Stomach (tissue), 9 donors: ENCODE results near the gene ARFGAP3. TPM values are rescaled to one million over a fixed set of nuclear protein-coding genes. Genes with fewer than 3 reads are reported as not detected.

Experiments
- DNase-seq, 2 donors: peaks; one replicate each; pipeline versions ENCODE4 v3.0.0 to v3.0.0-alpha.2; 2013 to 2019
- H3K27ac ChIP-seq, 5 donors: fragments of 200-600 bp in 4 of 5; sonication (generic) in 4 of 5; one replicate each; pipeline ENCODE4 v1.5.1; 2013 to 2019; ENCODE audit warnings: mild to moderate bottlenecking in 1 of 5, moderate library complexity in 1 of 5
- H3K27me3 ChIP-seq, 3 donors: fragments of 200-600 bp; sonication (generic); one replicate each; pipeline ENCODE4 v1.5.1; 2017 to 2019; ENCODE audit warnings: mixed run types in 1 of 3
- H3K36me3 ChIP-seq, 4 donors: fragments of 200-600 bp; sonication (generic); 1 replicate in 3 of 4; 2 replicates in 1 of 4; pipeline ENCODE4 v1.5.1; 2016 to 2019
- H3K4me1 ChIP-seq, 4 donors: fragments of 200-600 bp; sonication (generic); one replicate each; pipeline ENCODE4 v1.5.1; 2016 to 2019
- H3K4me3 ChIP-seq, 4 donors: fragments of 200-600 bp; sonication (generic) in 3 of 4; one replicate each; pipeline ENCODE4 v1.5.1; 2016 to 2019; ENCODE audit warnings: mild to moderate bottlenecking in 1 of 4
- H3K9me3 ChIP-seq, 4 donors: fragments of 200-600 bp; sonication (generic); one replicate each; pipeline ENCODE4 v1.5.1; 2016 to 2019
- EP300 ChIP-seq: sonication (generic); formaldehyde crosslinking; IDR thresholded peaks from one replicate; pipeline ENCODE4 v1.6.1; 2017; ENCODE audit warnings: antibody characterized with exemption
- POLR2A ChIP-seq, 4 donors: fragments of 450-650 bp; IDR thresholded peaks; one replicate each; pipeline ENCODE4 v1.6.1; 2016; ENCODE audit warnings: antibody characterized with exemption in 4 of 4, control low read depth in 2 of 4, mild to moderate bottlenecking in 1 of 4, moderate library complexity in 1 of 4
- POLR2AphosphoS5 ChIP-seq, 3 donors: sonication (generic); formaldehyde crosslinking; IDR thresholded peaks; one replicate each; pipeline ENCODE4 v1.6.1; 2016; ENCODE audit warnings: antibody characterized with exemption in 3 of 3
- WGBS, 5 donors: extraction: QIAGEN DNeasy Blood & Tissue Kit in 3 of 5; methylation state at CpG; one replicate each; pipeline versions ENCODE4 v1.1.5 to v1.1.7; 2013 to 2018; 5-methylcytosine and 5-hydroxymethylcytosine counted together
- intact Hi-C: fragments of 100-400 bp; cut with DNase I; formaldehyde crosslinking; loops from one replicate; pipeline ENCODE4 v1.15.1; 2023; ENCODE audit warnings: low total_unique reads
- polyA plus RNA-seq, 3 donors: library from polyadenylated mRNA; stranded (reverse); fragments of 200-250 nt; gene quantifications; one replicate each; pipeline ENCODE4 v1.2.3, GENCODE V29; 2013
- total RNA-seq, 5 donors: library from RNA; depleted of rRNA; stranded (reverse); fragments of >200 nt; gene quantifications; one replicate each; pipeline versions ENCODE4 v1.1.0 to v1.2.3, GENCODE V29; 2014 to 2016
- TF ChIP-seq, protein P1 (sequence below), 7 experiments: fragments of 450-650 bp in 4 of 7; fragments of 200-600 bp in 3 of 7; sonication (generic) in 3 of 7; IDR thresholded peaks; one replicate each; pipeline ENCODE4 v1.5.1; 2016 to 2019; ENCODE audit warnings: antibody characterized with exemption in 7 of 7, control low read depth in 2 of 7, mild to moderate bottlenecking in 1 of 7
- donor health status: healthy with polysubstance abuse.
- donor health status: Bipolar disorder and iron deficiency.
- donor health status: healthy.

Gene ARFGAP3
- total and polyA plus RNA-seq, 8 donors, result 4.6 to 77.5 (median 39.9) TPM

DNA sequence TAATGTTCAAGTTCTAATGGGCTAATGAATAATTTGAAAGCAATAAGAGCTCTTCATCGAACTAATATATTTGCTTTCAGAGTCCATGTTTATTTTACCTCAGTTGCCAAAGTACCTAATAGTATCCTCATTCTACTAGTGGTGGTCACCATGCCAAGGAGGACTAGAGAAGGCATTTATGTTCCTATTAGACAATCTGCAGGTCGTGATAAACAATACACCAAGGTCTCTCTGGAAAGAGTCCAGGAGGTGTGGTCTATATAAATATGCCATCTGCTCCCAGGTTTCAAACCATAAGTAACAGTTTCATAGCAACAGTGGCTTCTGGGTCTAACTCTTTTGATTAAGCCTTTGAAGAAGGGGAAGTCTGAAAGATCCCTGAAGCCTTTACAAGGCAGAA, 42.9 kb downstream of the ARFGAP3 start:
- intact Hi-C loops, result no loop called here
- Histone ChIP-seq H3K36me3 (peaks cover 19 to 78% (median 73%) of the 10 kb centered on the region in 4 donors), H3K4me1 (peaks cover 10 to 32% (median 13%) of the 10 kb centered on the region in 4 donors), H3K4me3 (no peak overlapping the region), H3K27ac (peak overlapping the region in 2 of 5 donors; percentile 3 to 40), H3K27me3 (no peaks in the 10 kb centered on the region), H3K9me3 (no peaks in the 10 kb centered on the region)
- peak in 1 of 2 donors; percentile 68 for DNase-seq
- WGBS, 5 donors, result 14 to 47% (median 24%) methylated on average over 2 of the region's 2 CpGs
- TF ChIP-seq EP300 (no peak), POLR2A (IDR thresholded peaks at IDR 0.05) (no peak), POLR2AphosphoS5 (IDR thresholded peaks at IDR 0.05) (no peak)
- TF ChIP-seq, protein P1, sequence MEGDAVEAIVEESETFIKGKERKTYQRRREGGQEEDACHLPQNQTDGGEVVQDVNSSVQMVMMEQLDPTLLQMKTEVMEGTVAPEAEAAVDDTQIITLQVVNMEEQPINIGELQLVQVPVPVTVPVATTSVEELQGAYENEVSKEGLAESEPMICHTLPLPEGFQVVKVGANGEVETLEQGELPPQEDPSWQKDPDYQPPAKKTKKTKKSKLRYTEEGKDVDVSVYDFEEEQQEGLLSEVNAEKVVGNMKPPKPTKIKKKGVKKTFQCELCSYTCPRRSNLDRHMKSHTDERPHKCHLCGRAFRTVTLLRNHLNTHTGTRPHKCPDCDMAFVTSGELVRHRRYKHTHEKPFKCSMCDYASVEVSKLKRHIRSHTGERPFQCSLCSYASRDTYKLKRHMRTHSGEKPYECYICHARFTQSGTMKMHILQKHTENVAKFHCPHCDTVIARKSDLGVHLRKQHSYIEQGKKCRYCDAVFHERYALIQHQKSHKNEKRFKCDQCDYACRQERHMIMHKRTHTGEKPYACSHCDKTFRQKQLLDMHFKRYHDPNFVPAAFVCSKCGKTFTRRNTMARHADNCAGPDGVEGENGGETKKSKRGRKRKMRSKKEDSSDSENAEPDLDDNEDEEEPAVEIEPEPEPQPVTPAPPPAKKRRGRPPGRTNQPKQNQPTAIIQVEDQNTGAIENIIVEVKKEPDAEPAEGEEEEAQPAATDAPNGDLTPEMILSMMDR (IDR thresholded peaks at IDR 0.05), result no peak

DNA sequence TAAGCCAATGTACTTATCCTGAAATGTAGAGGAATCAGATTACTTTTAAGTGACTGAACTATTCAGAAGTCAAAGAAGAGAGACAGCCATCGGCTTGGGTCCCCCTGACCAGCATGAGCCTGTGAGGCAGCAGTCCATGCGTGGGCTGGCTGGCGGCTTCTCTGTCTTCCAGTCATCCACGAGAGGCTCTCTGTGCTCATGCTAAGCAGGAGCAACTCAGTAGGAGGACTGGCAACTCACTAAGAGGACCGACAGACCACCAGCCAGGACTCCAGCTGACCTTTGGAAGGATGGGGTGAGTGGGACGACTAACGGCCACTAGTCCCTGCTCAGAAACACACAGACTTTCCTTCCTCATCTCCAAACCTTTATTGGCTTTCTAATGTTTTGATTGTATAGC, 43.6 kb downstream of the ARFGAP3 start:
- no peak for DNase-seq
- intact Hi-C loops, result no loop called here
- Histone ChIP-seq H3K27ac (peak overlapping the region in 3 of 5 donors; percentile 1 to 60 (median 3)), H3K4me3 (no peak overlapping the region), H3K36me3 (peaks cover 21 to 85% (median 79%) of the 10 kb centered on the region in 4 donors), H3K9me3 (no peaks in the 10 kb centered on the region), H3K4me1 (peaks cover 12 to 25% (median 16%) of the 10 kb centered on the region in 4 donors), H3K27me3 (no peaks in the 10 kb centered on the region)
- TF ChIP-seq POLR2AphosphoS5 (IDR thresholded peaks at IDR 0.05) (no peak), EP300 (no peak), POLR2A (IDR thresholded peaks at IDR 0.05) (no peak)
- TF ChIP-seq, protein P1 (IDR thresholded peaks at IDR 0.05), result no peak
- WGBS, 5 donors, result 68 to 77% (median 74%) methylated on average over 7 of the region's 7 CpGs

DNA sequence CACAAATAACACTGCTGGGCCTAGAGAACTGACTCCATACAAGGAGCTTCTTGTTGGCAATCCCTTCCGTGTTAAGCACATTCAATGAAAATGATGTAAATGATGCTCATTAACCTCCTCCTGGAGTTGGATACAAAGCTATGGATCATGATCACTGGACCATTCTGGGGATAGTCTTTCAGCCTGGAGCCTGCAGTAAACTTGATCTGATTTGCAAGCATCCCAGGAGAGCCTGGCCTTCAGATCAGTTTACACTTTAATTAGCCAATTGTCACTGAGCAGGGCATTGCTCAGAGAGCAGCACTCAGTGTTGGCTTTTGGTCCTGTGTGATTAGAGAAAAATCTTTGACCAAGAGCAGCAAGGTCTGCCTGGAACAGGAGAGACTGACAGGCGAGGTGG, 45.6 kb downstream of the ARFGAP3 start:
- Histone ChIP-seq H3K36me3 (peaks cover 34 to 96% (median 92%) of the 10 kb centered on the region in 4 donors), H3K4me1 (peaks cover 13 to 38% (median 29%) of the 10 kb centered on the region in 4 donors), H3K9me3 (no peaks in the 10 kb centered on the region), H3K27me3 (no peaks in the 10 kb centered on the region), H3K27ac (no peak overlapping the region), H3K4me3 (no peak overlapping the region)
- intact Hi-C loops, result no loop called here
- no peak for TF ChIP-seq POLR2A (IDR thresholded peaks at IDR 0.05)
- TF ChIP-seq EP300, result no peak
- no peak for TF ChIP-seq POLR2AphosphoS5 (IDR thresholded peaks at IDR 0.05)
- TF ChIP-seq, protein P1 (IDR thresholded peaks at IDR 0.05), result no peak
- no peak for DNase-seq
- WGBS, 5 donors, result 60 to 85% (median 70%) methylated on average over 2 of the region's 2 CpGs

DNA sequence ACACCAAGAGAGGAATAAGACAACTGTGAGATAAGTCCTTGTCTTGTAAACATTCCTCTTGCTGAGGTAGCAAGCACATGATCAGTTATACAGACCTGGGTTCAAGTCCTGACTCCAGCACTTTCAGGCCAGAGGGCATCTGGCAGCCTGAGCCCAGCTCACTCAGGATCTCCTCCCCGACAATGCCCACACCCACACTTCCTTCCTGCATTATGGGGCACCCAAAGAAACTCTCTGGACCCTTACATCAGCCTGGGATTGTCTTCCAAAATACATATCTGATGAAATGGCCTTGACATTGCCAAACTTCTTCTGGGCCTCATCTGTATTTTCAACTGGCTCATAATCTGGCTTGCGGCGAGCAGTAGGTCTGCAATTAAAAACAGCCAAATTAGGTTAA, 48.6 kb downstream of the ARFGAP3 start:
- intact Hi-C loops, result no loop called here
- Histone ChIP-seq H3K27ac (peak overlapping the region in 2 of 5 donors; percentile 33 to 89), H3K4me3 (no peak overlapping the region), H3K36me3 (peaks cover 36 to 100% (median 95%) of the 10 kb centered on the region in 4 donors), H3K9me3 (no peaks in the 10 kb centered on the region), H3K27me3 (no peaks in the 10 kb centered on the region), H3K4me1 (peaks cover 23 to 58% (median 36%) of the 10 kb centered on the region in 4 donors)
- DNase-seq, result no peak
- TF ChIP-seq POLR2A (IDR thresholded peaks at IDR 0.05) (no peak), EP300 (no peak), POLR2AphosphoS5 (IDR thresholded peaks at IDR 0.05) (no peak)
- TF ChIP-seq, protein P1 (IDR thresholded peaks at IDR 0.05), result no peak
- WGBS, 5 donors, result 82 to 89% (median 87%) methylated on average over 3 of the region's 3 CpGs
